IgD-negative memory B cell (primary cell): Measurements from ENCODE around the gene F3. TPM values are rescaled to one million over a fixed set of nuclear protein-coding genes. Genes with fewer than 3 reads are reported as not detected.

ENCODE experiments used
- H3K27ac Mint-ChIP-seq, 3 donors: one replicate each; pipeline ENCODE4 v1.8.0; 2020 to 2022; ENCODE audit warnings: mild to moderate bottlenecking in 3 of 3, mixed read lengths in 3 of 3, moderate library complexity in 1 of 3
- H3K27me3 Mint-ChIP-seq: one replicate; pipeline ENCODE4 v1.8.0; 2021; ENCODE audit warnings: mixed read lengths
- H3K36me3 Mint-ChIP-seq: one replicate; pipeline ENCODE4 v1.8.0; 2020; ENCODE audit warnings: mild to moderate bottlenecking, mixed read lengths
- H3K4me1 Mint-ChIP-seq, 3 donors: one replicate each; pipeline ENCODE4 v1.8.0; 2020 to 2022; ENCODE audit warnings: mixed read lengths in 3 of 3, mild to moderate bottlenecking in 1 of 3
- H3K4me3 Mint-ChIP-seq, 4 donors: one replicate each; pipeline ENCODE4 v1.8.0; 2020 to 2022; ENCODE audit warnings: mild to moderate bottlenecking in 4 of 4, mixed read lengths in 4 of 4, moderate library complexity in 3 of 4
- H3K9me3 Mint-ChIP-seq, 3 donors: one replicate each; pipeline ENCODE4 v1.8.0; 2020 to 2021; ENCODE audit warnings: mixed read lengths in 3 of 3, mild to moderate bottlenecking in 1 of 3
- polyA plus RNA-seq: library from polyadenylated mRNA; unstranded; fragments of 300-500 nt; fragmentation: Illumina TruSeq; gene quantifications from one replicate; pipeline ENCODE4 v1.2.3, GENCODE V29; 2021

F3 gene
- polyA plus RNA-seq, 1 donor from 2014 or later: not detected

- H3K27me3 Mint-ChIP-seq: peaks cover 2% of the 10 kb centered on the region
Observed at GRCh38 chr1:94526152-94526980, 15.2 kb downstream of the F3 start.

GRCh38 chr1:94524531-94524930 lies 17.0 kb downstream of the F3 start:
- H3K27ac Mint-ChIP-seq: no peak overlapping the region
- H3K27me3 Mint-ChIP-seq: peaks cover 2% of the 10 kb centered on the region
- H3K36me3 Mint-ChIP-seq: no peaks in the 10 kb centered on the region
- H3K4me1 Mint-ChIP-seq: no peaks in the 10 kb centered on the region
- H3K4me3 Mint-ChIP-seq: no peak overlapping the region
- H3K9me3 Mint-ChIP-seq: no peaks in the 10 kb centered on the region

More at GRCh38 chr1:94526152-94526980, 15.2 kb downstream of the F3 start:
- Mint-ChIP-seq H3K4me3 (no peak overlapping the region), H3K36me3 (no peaks in the 10 kb centered on the region), H3K27ac (no peak overlapping the region), H3K4me1 (no peaks in the 10 kb centered on the region), H3K9me3 (no peaks in the 10 kb centered on the region)

- H3K27me3 Mint-ChIP-seq: no peaks in the 10 kb centered on the region
- no peak overlapping the region for H3K4me3 Mint-ChIP-seq
- H3K27ac Mint-ChIP-seq: no peak overlapping the region
- H3K9me3 Mint-ChIP-seq: no peaks in the 10 kb centered on the region
- H3K36me3 Mint-ChIP-seq: no peaks in the 10 kb centered on the region
- no peaks in the 10 kb centered on the region for H3K4me1 Mint-ChIP-seq
Observed at GRCh38 chr1:94522304-94522703, 19.3 kb downstream of the F3 start.

GRCh38 chr1:94519351-94519750 lies 22.2 kb downstream of the F3 start:
- Mint-ChIP-seq H3K4me3 (no peak overlapping the region), H3K27me3 (no peaks in the 10 kb centered on the region), H3K36me3 (peaks cover 2% of the 10 kb centered on the region), H3K4me1 (no peaks in the 10 kb centered on the region), H3K9me3 (no peaks in the 10 kb centered on the region), H3K27ac (no peak overlapping the region)

GRCh38 chr1:94515296-94515947 lies 26.1 kb downstream of the F3 start:
- Mint-ChIP-seq H3K36me3 (peaks cover 5% of the 10 kb centered on the region), H3K9me3 (no peaks in the 10 kb centered on the region), H3K4me3 (no peak overlapping the region), H3K4me1 (no peaks in the 10 kb centered on the region), H3K27me3 (no peaks in the 10 kb centered on the region), H3K27ac (no peak overlapping the region)

GRCh38 chr1:94514095-94514727 lies 27.3 kb downstream of the F3 start:
- H3K4me3 Mint-ChIP-seq: no peak overlapping the region
- peaks cover 7% of the 10 kb centered on the region for H3K36me3 Mint-ChIP-seq
- no peaks in the 10 kb centered on the region for H3K27me3 Mint-ChIP-seq
- no peaks in the 10 kb centered on the region for H3K9me3 Mint-ChIP-seq
- H3K4me1 Mint-ChIP-seq: no peaks in the 10 kb centered on the region
- H3K27ac Mint-ChIP-seq: no peak overlapping the region

- Mint-ChIP-seq H3K36me3 (peaks cover 10% of the 10 kb centered on the region), H3K27me3 (no peaks in the 10 kb centered on the region)
Observed at GRCh38 chr1:94512816-94513215, 28.7 kb downstream of the F3 start.

GRCh38 chr1:94504601-94505000 lies 37.0 kb downstream of the F3 start:
- H3K4me1 Mint-ChIP-seq: peaks cover 0 to 3% (median 0%) of the 10 kb centered on the region in 3 donors
- H3K36me3 Mint-ChIP-seq: peaks cover 18% of the 10 kb centered on the region
- no peak overlapping the region for H3K27ac Mint-ChIP-seq
- H3K9me3 Mint-ChIP-seq: no peaks in the 10 kb centered on the region
- H3K4me3 Mint-ChIP-seq: no peak overlapping the region
- H3K27me3 Mint-ChIP-seq: no peaks in the 10 kb centered on the region

More at GRCh38 chr1:94512816-94513215, 28.7 kb downstream of the F3 start:
- Mint-ChIP-seq H3K27ac (no peak overlapping the region), H3K4me3 (no peak overlapping the region), H3K4me1 (no peaks in the 10 kb centered on the region), H3K9me3 (no peaks in the 10 kb centered on the region)

GRCh38 chr1:94503153-94503552 lies 38.4 kb downstream of the F3 start:
- Mint-ChIP-seq H3K27me3 (no peaks in the 10 kb centered on the region), H3K36me3 (peaks cover 19% of the 10 kb centered on the region), H3K4me1 (peaks cover 0 to 3% (median 0%) of the 10 kb centered on the region in 3 donors), H3K4me3 (no peak overlapping the region), H3K9me3 (no peaks in the 10 kb centered on the region), H3K27ac (peak overlapping the region in 1 of 3 donors; percentile 43)

GRCh38 chr1:94501935-94502334 lies 39.6 kb downstream of the F3 start:
- Mint-ChIP-seq H3K4me3 (no peak overlapping the region), H3K4me1 (peaks cover 0 to 3% (median 0%) of the 10 kb centered on the region in 3 donors), H3K9me3 (no peaks in the 10 kb centered on the region), H3K27me3 (no peaks in the 10 kb centered on the region), H3K36me3 (peaks cover 19% of the 10 kb centered on the region), H3K27ac (peak overlapping the region in 1 of 3 donors; percentile 66)

GRCh38 chr1:94501426-94501825 lies 40.1 kb downstream of the F3 start:
- H3K27ac Mint-ChIP-seq: peak overlapping the region in 1 of 3 donors; percentile 66
- H3K36me3 Mint-ChIP-seq: peaks cover 18% of the 10 kb centered on the region
- H3K4me3 Mint-ChIP-seq: no peak overlapping the region
- no peaks in the 10 kb centered on the region for H3K9me3 Mint-ChIP-seq
- H3K27me3 Mint-ChIP-seq: no peaks in the 10 kb centered on the region
- peaks cover 0 to 3% (median 0%) of the 10 kb centered on the region in 3 donors for H3K4me1 Mint-ChIP-seq

- peaks cover 16% of the 10 kb centered on the region for H3K36me3 Mint-ChIP-seq
- no peaks in the 10 kb centered on the region for H3K27me3 Mint-ChIP-seq
- H3K4me1 Mint-ChIP-seq: no peaks in the 10 kb centered on the region
- no peak overlapping the region for H3K4me3 Mint-ChIP-seq
- H3K27ac Mint-ChIP-seq: no peak overlapping the region
- H3K9me3 Mint-ChIP-seq: no peaks in the 10 kb centered on the region
Observed at GRCh38 chr1:94496076-94496755, 45.3 kb downstream of the F3 start.

GRCh38 chr1:94490556-94490955 lies 51.0 kb downstream of the F3 start:
- Mint-ChIP-seq H3K27me3 (no peaks in the 10 kb centered on the region), H3K4me3 (no peak overlapping the region), H3K27ac (no peak overlapping the region), H3K4me1 (no peaks in the 10 kb centered on the region), H3K9me3 (no peaks in the 10 kb centered on the region), H3K36me3 (peaks cover 17% of the 10 kb centered on the region)

GRCh38 chr1:94486990-94487389 lies 54.6 kb downstream of the F3 start:
- no peak overlapping the region for H3K4me3 Mint-ChIP-seq
- H3K27me3 Mint-ChIP-seq: no peaks in the 10 kb centered on the region
- H3K27ac Mint-ChIP-seq: no peak overlapping the region
- H3K36me3 Mint-ChIP-seq: peaks cover 14% of the 10 kb centered on the region
- no peaks in the 10 kb centered on the region for H3K4me1 Mint-ChIP-seq
- no peaks in the 10 kb centered on the region for H3K9me3 Mint-ChIP-seq

- H3K4me3 Mint-ChIP-seq: no peak overlapping the region
- no peaks in the 10 kb centered on the region for H3K4me1 Mint-ChIP-seq
- H3K9me3 Mint-ChIP-seq: no peaks in the 10 kb centered on the region
- H3K36me3 Mint-ChIP-seq: peaks cover 4% of the 10 kb centered on the region
- H3K27ac Mint-ChIP-seq: no peak overlapping the region
- H3K27me3 Mint-ChIP-seq: no peaks in the 10 kb centered on the region
Observed at GRCh38 chr1:94481473-94481933, 60.1 kb downstream of the F3 start.
